ENCODE results near the gene BRD7.

The BRD7 gene

DNA sequence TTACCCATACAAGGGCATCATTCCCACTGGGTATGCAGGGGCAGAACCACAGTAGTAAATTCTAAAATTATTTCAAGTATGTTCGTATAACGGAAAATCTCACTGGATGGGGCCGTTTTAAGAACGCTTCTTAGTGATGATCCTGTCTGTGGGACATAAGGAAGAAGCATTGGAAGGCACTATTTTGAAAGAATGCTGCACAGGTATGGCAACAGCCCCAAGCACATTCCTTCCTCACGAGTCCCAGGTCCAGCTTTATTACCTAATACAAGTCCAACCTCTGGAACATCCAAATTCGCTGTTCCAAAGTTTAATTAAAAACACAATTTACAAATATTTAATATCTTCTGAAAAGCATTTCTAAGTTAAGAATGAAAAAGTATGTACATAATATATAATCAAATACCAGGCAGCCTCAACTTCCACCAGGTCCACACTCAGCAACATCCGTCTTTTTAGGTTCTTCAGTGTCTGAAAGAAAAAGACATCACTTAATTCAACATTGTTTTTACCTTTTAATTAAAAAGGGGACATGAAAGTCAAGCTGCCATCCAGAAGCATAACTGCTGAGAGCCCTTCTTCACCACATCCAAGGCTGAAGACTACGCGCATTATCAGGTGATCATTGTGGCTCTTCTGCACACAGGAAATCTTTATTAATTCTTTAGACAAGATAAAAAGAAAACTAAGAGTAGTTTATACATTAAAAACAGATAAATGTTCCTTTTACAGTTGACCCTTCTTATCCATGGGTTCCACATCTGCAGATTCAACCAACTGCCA lies 49.8 kb downstream of the BRD7 start:
- DNase-seq: no peak

- DNase-seq: no peak
Measured at GRCh38 chr16:50316848-50317630, 51.7 kb downstream of the BRD7 start.

DNA sequence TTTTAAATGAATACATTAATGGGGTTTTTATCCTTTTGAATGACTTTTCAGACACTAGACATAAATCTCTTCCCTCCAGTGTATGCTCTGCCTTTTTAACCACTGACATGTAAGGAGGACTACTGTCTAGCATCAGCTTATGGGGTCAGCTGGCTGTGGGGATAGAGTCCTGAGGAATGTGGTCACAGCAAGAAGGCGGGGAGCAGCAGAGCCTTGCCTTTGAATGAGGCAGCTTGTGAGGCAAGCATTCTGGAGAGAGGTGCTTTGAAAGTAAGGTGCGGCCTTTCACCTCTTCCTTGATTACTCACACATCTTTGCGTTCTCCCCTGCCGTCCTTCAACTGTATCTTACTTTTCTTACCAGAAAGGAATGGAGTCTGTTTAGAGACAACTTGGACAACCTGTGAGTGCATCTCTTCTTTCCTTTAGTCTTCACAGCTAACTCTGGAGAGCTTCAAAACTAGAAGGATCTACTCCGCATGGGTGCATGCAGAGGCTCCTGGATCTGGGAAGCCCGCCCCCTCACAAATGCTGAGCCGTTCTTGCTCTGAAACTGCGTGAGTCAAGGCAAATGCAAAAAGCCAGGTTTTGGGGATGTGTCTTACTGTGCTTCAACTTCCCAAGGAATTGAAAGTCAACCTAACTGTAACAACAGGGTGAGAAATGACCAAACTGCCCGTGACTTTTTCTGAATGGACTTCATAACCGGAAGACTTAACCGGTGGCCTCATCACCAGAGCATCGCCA lies 52.5 kb downstream of the BRD7 start:
- no peak for DNase-seq

GRCh38 chr16:50315346-50315997 lies 53.3 kb downstream of the BRD7 start:
- DNase-seq: no peak

DNA sequence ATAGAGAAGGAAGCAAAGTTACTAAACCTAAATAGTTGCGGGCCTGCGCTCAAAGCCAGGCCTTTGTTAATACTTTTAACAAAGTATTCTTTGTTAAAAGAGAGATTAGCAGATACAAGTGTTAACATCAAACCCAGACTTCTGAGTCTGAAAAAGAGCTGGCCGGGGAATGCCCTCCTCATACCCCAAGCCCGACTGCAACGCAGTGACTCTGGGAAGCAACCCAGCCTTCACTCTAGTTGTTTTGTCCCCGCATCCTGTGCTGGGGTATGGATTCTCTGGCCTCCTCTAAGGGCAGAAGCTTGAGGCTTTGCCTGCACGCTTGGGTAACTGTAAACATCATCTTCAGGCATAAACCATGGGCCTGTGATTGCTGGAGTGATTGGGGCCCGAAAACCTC lies 54.1 kb downstream of the BRD7 start:
- no peak for DNase-seq

- DNase-seq: no peak
Measured at GRCh38 chr16:50313596-50314478, 55.0 kb downstream of the BRD7 start.

DNA sequence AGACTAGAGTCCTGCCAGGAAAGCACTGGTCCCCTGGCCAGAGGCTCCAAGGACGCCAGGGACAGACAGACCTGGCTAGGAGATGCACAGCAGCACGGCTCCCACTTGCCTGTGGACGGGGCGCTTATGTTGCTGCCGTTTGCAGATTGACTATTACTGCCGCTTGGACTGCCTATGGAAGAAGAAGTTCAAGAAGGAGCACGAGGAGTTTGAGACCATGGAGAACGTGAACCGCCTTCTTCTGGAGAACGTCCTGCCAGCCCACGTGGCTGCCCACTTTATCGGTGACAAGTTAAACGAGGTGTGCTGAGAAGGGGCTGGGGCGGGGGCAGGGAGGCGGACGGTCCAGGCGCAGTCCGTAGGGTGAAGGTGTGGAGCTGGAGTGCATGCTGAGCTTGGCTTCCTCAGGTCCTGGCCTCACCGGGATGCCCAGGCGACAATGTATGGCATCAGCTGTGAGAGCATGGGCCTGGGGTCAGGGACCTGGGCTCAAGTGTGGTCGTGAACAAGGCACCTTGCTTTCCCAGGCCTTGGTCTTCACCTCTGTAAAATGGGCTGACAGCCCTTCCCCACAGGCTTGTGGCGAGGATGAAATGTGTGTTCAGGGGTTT lies 56.8 kb downstream of the BRD7 start:
- no peak for DNase-seq

- no peak for DNase-seq
Measured at GRCh38 chr16:50311134-50311528, 57.7 kb downstream of the BRD7 start.

GRCh38 chr16:50310308-50311133 lies 58.3 kb downstream of the BRD7 start:
- DNase-seq: no peak

GRCh38 chr16:50309527-50310307 lies 59.1 kb downstream of the BRD7 start:
- no peak for DNase-seq

DNA sequence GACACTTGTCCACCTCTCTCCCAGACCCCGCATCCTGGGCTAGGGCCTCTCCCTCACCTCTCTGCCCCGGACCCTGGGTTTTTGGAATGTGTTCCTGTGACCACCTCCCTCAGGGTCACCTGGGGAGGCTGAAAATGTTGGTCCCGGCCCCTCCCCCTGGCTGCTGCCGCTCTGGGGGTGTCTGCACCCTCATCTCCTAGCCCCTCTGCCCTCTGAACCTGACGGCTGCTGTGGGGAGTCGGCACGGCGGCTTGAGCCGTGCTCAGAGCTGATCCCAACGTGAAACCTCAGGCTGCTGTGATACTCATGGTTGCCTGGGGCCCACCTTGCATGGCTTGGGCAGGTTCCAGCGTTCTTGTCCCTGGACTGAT lies 59.6 kb downstream of the BRD7 start:
- no peak for DNase-seq

GRCh38 chr16:50308237-50308965 lies 60.4 kb downstream of the BRD7 start:
- DNase-seq: no peak

- no peak for DNase-seq
Measured at GRCh38 chr16:50306287-50306686, 62.5 kb downstream of the BRD7 start.

DNA sequence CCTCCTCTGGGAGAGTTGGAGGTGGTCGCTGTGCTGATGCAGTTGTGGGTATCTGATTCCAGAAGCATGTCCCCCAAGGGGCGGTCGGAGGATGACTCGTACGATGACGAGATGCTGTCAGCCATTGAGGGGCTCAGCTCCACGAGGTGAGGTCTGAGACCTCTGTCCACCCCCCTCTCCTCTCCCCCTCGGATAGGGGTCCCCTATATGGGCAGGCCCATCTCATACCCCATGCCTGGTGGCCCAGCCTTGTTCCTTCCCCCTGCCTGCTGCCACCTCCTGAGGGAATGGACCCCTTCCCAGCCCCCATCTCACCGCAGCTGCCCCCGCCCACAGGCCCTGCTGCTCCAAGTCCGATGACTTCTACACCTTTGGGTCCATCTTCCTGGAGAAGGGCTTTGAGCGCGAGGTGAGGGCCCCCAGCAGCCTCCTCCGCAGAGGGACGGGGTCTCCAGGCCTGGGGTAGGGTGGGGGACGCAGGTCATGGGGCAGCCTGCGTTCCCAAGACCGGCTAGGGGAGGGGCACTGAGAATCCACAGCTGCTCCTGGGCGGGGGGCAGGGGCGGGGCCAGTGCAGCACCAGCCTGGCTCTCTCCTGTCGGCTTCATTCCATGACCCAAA lies 63.2 kb downstream of the BRD7 start:
- DNase-seq: no peak

DNA sequence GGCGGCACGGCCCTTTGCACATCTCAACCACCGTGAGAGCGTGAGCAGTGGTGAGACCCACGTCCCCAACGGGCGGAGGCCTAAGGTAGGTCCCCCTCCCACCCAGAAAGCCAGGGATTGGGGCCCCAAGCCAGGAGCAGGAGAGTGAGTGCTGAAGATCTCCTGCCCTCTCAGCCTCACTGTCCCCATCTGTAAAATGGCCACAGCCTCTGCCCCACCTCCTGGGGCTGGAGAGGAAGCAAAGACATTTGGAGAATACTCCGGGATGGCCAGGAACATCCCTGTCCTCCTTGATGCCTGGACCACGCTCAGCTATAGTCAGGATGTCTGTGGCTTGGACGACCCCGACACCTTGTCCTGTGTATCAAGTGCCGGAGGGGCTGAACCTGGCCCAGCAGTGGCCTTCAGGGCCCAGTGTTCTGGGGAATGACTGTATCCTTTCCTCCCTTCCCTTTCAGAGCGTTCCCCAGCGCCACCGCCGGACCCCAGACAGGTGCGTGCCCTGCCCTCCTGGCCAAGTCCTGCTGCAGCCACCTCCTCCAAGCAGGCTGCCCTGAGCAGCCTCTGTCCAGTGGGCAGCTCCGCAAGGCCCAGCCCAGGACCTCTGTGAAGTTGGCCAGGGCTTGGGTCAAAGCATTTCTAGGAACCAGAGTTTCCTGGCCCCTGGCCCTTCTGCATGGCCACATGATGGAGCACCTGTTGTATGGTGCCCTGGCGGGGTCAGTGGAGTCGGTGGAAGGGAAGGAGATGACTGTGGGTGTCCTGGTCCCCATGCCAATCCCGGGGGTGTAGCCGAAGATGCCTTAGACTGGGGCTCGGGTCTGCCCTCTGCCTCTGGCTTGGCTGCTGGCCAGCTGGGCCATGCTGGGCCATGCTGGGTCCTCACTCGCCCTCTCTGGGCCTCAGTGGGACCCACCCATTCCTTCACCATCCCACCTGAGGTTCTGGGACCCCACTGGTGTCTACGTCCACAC lies 64.0 kb downstream of the BRD7 start:
- DNase-seq: no peak

GRCh38 chr16:50303605-50304466 lies 65.0 kb downstream of the BRD7 start:
- DNase-seq: no peak
